ENCODE results near the gene ZXDC.

The ZXDC gene

DNA sequence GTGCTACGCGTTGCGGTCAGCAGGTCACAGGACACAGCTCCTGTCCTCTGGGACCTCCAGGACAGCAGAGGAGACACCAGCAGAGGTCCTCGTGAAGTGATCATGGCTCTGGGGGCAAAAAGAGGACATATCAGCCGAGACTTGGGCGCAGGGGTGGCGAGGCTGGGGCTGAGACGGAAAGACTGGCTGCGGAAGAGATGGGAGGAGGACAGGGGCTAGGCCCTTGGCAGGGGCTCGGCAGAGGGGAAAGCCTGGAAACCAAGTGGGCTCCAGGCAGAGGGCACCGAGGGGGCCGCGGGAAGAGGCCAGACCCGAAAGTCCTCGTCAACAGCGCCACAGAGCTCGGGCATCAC lies 85.9 kb downstream of the ZXDC start:
- no peak for DNase-seq (ENCODE audit: low read depth in 1 of 2, low spot score in 1 of 2)
- no peak overlapping the region for H3K27ac ChIP-seq (replicated peaks)
- no peak overlapping the region for H3K4me3 ChIP-seq (replicated peaks; ENCODE audit: insufficient read depth, low read length)
- no peak for TF ChIP-seq POLR2AphosphoS5 (IDR thresholded peaks at IDR 0.05; ENCODE audit: low read depth)
- peaks cover 15% of the 10 kb centered on the region for H3K27me3 ChIP-seq (ENCODE audit: insufficient read depth, poor library complexity, severe bottlenecking)

DNA sequence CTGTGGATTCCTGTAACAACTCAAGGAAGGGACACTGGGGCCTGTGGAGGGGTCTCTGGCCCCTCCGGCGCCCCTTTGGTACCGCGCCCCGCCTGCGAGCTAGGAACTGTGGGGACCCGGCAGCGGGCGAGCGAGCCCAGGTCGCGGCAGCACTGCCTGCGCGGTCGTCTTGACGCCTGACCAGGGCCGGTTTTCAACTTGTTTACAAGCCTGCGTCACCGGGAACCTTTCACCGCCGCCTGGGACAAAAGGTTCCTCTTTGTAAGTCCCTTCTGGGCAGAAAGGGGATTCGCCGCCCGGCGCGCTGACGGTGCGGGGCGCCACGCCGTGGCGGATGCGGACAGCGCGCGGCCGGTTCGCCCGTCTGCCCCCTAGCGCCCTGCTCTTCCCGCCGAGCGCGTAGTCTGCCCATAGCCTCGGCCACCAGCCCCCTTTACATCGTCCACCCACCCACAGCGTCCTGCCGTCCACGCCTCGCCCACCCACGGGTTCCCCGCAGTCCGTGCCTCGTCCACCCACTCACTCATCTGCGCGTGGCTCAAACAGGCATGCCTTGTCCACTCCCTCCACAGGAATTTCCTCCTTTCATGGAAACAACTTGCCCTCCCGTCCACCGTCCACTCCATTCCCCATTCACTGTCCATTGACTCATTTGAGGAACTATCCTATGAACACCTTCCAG lies 86.4 kb downstream of the ZXDC start:
- H3K4me3 ChIP-seq (replicated peaks; ENCODE audit: insufficient read depth, low read length) = peak overlapping the region; percentile 23
- H3K27me3 ChIP-seq (ENCODE audit: insufficient read depth, poor library complexity, severe bottlenecking) = peaks cover 15% of the 10 kb centered on the region
- no peak for TF ChIP-seq GABPA (IDR thresholded peaks at IDR 0.05; ENCODE audit: low read depth)
- TF ChIP-seq, protein P1, sequence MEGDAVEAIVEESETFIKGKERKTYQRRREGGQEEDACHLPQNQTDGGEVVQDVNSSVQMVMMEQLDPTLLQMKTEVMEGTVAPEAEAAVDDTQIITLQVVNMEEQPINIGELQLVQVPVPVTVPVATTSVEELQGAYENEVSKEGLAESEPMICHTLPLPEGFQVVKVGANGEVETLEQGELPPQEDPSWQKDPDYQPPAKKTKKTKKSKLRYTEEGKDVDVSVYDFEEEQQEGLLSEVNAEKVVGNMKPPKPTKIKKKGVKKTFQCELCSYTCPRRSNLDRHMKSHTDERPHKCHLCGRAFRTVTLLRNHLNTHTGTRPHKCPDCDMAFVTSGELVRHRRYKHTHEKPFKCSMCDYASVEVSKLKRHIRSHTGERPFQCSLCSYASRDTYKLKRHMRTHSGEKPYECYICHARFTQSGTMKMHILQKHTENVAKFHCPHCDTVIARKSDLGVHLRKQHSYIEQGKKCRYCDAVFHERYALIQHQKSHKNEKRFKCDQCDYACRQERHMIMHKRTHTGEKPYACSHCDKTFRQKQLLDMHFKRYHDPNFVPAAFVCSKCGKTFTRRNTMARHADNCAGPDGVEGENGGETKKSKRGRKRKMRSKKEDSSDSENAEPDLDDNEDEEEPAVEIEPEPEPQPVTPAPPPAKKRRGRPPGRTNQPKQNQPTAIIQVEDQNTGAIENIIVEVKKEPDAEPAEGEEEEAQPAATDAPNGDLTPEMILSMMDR (IDR thresholded peaks at IDR 0.05; ENCODE audit: insufficient read depth, low read length) = peak; percentile 79
- H3K27ac ChIP-seq (replicated peaks) = peak overlapping the region; percentile 39; the same call in 1 of the 2 replicates
- DNase-seq (ENCODE audit: low read depth in 1 of 2, low spot score in 1 of 2) = peak; percentile 77 to 90
